ENCODE results near the gene UBE3B.

Gene UBE3B

DNA sequence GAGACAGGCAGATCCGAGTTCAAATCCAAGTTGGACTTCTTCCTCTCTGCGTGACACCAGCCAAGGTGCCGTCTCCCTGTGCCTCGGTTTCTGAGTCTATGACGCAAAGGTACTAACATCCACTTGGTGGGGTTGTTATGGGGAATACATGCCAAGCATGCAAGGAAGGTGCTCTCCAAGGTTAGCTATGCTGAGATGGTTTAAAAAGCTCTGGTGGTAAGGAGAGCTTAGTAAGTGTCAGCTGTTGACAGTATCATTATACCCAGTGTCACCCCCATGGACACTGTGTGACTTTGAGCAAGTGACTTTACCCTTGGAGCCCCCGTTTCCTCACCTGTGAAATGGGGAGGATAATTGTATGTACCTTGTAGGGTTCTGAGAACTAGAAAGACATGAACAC is 73.7 kb downstream of the UBE3B start:
- no peak for DNase-seq (ENCODE audit: low read depth in 3 of 3)

DNA sequence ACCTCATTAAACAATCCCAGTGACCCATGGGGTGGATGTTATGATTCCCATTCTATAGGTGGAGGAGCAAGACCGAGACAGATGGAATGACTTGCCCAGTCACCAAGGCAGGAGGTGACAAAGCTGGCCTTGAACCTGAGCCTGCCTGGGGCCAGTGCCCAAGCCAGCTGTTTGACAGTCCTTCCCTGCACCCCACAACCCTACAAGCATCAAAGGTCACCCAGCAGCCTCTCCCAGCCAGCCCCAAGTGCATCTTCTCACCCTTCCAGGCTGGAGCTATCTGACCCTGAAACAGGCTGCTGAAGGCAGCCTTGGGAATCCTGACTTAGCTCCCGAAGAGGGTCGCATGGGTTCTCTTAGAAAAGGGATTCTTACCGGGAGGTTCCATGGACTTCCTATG is 75.5 kb downstream of the UBE3B start:
- DNase-seq (ENCODE audit: low read depth in 3 of 3) = no peak

DNA sequence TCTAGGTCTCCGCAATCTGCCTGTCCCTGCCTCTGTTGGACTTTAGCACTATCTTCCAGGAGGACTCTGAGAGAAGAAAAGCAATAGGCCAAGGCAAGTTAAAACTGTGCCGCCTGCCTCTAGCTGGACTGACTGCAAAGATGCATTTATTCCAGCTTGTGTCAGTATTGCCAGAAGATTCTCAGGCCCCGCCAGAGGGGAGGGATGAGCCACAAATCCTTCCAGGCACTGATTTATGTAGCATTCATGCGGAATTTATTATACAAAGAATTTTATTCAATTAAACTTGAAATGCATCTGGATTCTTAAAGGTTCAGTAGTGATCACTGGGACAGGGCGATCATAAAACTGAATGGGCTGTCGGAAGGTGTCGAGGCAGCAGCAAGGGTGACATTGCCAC is 76.0 kb downstream of the UBE3B start:
- no peak for DNase-seq (ENCODE audit: low read depth in 3 of 3)

DNA sequence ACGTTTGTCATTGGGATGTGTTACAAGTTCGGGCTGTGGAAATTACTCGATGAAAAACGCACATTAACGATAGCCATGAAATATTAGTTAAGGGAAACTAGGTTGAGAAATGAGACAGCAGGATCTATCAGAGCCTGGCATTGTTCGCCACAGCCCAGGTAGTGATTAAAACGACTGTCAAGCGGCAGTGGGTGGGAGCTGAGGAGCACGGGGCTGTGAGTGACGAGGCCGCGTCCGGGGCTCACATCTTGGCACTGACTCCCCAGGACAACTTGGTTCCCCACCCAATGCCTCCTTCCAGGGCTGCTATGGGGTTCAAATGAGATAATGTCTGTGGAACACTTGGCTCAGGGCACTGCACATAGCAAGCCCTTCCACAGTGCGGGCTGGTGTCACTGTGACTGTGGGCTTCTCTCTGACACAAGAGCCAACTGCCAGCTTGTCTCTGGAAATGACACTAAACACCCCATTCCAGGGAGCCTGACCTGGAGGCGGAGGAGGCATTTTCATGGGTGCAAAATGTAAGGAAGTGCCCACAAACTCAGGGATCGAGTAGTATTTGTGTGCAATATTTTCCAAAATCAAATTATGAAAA is 76.6 kb downstream of the UBE3B start:
- no peak for DNase-seq (ENCODE audit: low read depth in 3 of 3)

DNA sequence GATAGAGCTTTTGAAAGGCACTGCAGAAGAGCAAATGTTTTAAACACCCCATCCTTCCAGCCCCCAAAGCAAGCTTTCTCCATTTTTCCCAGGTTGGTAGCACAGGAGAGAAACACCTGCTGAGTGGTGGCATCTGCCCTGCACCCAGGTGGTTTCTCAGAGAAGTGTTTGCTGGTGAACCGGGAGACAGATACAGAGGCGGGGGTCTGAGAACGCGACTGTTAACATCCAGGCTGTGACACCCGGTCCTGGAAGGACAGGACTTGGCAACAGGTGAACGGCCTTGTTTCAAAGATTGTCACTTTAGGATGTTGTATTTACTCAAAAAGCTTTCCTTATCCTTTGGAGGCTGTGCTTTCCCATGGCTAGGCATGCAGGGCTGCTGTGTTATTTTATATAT is 77.3 kb downstream of the UBE3B start:
- DNase-seq (ENCODE audit: low read depth in 3 of 3) = no peak

DNA sequence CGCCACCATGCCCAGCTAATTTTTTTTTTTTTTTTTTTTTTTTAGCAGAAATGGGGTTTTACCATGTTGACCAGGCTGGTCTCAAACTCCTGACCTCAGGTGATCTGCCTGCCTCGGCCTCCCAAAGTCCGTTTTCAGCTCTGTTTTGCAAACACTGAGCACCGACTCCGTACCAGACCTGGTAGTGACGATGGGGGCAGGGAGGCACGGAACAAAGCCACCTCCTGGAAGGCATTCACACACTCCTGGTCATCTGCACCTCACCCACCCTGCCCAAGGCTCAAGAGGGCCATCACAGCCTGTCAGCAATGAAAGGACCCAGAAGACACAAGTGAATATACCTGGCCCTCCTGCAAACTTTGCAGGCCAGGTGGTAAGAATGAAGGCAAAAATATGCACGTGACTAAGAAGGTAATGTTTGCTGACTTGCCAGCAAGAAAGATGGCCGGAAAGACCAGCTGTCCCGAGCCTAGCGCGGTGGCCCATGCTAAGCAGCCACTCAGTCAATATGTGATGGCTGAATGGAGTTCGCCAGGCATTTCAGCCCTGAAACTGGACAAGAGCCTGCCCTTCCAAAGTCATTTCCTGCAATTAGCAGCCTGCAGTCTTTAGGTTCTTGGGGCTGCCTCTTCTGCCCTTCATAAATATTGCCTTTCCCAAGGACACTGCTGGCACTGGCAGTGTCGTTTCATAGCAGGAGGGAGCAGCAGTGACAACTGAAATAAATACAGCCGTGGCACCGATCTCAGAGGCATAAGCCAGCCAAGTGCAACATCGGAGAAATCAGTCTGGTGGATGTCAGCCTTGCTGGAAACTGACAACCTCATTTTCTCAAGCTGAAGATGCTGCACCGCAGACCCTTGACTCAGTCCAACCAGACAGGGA is 78.2 kb downstream of the UBE3B start:
- no peak for DNase-seq (ENCODE audit: low read depth in 3 of 3)

DNA sequence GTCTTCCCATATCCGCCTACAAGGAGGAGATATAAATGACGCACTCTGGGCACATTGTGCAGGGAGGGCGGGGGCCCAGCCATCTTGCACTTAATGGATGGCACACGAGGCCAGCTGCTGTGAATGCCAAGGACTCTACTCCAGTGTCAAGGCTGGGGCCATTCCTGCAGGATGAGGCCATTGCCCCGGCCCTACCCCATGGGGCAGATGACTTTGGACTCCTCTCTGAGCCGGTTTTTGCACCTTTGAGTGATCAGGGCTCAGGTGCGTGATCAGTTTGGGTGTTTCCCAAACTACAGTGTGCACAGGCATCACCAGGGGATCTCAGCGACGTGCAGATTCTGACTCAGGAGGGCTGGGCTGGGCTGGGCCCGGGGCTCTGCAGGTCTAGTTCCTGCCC is 79.8 kb downstream of the UBE3B start:
- DNase-seq (ENCODE audit: low read depth in 3 of 3) = no peak

DNA sequence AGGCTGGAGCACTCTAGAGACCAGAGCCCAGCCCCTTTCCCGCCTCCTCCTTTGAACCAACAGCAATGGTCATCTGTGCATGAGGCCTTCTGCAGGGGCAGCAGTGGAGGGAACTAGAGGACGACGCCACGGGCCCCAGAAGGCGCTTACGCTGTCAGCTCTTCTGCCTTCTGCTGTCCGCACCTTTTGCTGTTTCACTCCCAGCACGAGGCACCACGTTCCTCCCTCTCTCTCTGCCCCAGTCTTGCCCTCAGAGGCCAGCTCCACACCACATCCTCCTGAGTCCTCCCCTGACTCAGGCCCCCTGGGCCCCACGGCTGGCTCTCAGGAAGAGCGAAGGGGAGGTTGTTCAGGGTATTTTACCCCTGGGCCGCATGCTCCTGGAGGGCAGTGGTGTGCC is 80.4 kb downstream of the UBE3B start:
- no peak for DNase-seq (ENCODE audit: low read depth in 3 of 3)

DNA sequence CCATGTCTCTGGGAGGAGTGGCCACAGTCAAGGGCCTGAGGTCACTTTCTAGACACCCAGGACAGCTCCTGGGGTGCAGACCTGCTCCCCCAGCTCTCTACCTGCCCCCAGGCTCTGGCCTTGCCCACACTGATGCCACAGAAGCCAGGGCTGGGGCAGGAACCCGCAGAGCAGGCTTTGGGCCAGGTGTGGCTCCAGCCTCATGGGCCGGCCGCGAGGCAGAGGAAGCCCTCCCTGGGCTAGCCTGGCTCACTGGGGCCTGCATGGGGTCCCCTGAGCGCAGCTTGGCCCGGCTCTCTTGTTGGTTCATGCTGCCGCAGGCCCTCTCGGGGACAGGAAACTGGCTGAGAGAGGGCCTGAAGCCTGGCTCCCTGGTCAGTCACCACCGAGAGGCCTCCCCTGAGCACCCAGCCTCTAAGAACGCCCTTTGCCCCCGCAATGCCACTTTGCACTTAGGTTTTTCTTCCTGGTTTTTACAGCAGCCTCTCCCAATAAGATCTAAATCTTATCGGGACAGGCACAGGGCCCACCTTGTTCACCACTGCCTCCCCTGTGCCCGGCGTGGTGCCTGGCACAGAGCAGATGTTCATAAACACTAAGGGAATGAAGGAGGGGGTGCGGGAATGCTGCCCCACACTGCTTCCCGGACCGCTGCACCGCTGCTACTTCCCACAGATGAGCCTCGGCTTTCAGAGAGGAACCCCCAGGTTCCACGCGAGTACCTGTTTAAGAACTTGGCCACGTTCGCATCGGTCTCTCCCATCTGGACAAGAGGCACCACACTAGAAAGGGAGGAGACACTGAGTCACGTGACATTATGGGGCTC is 81.2 kb downstream of the UBE3B start:
- DNase-seq (ENCODE audit: low read depth in 3 of 3) = no peak

DNA sequence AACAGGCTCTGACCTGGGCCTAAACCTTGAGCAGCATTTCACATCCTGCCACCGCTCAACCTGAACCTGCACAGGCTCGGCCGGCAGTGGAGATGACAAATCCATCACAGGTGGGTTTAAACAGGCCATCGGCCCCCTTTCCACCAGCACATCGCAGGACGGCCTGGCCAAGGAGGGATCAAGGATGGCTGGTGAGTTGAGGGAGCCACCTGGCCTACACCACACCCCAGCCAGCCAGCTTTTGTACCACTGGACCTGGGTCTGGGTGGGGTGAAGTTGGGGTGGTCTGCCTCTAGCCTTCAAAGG is 81.7 kb downstream of the UBE3B start:
- DNase-seq (ENCODE audit: low read depth in 3 of 3) = no peak

DNA sequence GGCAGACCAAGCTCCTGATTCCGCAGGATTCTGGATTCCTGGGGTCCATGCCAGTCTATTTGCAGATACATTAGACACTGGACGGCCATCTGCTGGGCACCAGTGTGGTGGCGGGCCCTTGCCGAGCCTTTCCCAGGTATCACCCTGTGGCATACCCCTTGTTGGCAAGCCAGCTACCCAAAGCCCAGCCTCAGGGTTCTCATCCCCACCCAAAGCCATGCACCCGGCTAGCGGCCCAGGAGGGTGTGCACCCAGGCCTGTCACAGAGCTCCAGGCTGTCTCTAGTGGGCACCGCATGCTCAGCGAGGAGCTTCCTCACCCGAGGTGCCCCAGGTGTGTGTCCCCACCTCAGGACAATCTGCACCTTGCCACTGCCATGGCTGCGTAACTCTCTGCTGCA is 82.2 kb downstream of the UBE3B start:
- no peak for DNase-seq (ENCODE audit: low read depth in 3 of 3)

DNA sequence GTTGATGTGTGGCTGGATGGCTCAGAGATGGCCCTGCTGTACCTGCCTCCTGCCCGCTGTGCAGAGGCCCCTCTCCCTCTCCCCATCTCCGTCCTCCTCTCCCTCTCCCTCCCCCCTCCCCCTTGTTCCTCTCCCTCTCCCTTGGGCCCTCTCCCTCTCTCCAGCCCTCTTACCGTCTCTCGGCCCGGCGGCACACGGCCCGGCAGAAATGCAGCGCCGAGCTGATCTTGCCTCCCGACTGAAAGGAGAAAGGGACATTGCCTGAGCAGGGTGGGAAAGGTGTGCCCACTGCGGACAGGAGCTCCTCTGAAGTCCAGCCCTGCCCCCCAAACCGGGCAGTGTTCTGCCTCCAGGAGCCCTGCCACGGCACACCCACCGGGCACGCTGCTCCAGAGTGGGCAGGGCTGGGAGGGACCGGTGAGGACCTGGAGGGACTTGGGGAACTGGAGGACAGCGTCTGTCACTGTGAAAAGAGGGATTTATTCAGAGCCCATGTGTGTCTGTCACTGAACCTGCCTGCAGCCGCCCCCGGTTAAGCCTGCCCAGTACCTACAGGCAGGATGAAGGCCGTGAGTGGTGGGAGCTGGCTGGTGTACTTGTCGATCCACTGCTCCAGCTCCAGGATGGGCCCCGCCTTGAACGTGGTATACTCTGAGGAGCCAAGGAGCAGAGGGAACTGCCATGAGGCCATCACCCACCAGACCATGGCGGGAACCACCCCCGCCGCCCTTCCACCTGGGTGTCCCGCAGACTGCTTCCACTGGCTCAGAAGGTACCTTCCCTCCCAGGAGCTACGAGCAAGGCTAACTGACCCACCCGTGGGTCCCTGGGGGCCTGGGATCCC is 83.7 kb downstream of the UBE3B start:
- no peak for DNase-seq (ENCODE audit: low read depth in 3 of 3)

DNA sequence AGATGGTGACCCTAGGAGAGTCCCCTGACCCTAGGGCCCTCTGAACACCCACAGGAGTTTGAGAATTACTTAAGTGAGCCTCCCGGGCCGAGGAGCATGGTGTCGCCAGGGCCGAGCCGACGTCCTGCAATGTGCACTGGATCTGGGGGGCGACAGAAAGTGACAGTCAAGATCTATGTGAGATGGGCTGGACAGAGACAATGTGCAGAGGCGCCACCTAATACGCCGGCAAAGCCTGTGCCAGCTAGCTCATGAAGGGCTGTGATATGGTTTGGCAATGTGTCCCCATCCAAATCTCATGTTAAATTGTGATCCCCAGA is 84.2 kb downstream of the UBE3B start:
- no peak for DNase-seq (ENCODE audit: low read depth in 3 of 3)

DNA sequence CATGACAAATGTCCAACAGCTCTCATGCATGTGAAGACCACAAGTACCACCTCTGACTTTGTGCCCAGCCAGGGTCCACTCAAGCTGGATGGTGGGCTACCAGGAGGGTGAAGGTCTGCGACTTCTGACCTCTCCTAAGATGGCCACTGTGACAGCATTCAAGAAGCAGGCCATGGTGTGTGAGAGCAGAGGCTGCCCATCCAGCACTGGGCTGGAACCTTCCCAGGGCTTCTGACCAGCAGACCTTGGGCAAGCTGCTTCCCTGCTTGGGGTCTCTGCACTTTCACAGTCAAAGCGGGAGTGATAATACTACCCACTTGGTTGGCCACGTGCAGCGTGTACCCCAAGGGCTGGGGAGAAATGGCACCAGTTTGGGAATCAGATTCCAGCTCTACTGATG is 85.4 kb downstream of the UBE3B start:
- no peak for DNase-seq (ENCODE audit: low read depth in 3 of 3)

DNA sequence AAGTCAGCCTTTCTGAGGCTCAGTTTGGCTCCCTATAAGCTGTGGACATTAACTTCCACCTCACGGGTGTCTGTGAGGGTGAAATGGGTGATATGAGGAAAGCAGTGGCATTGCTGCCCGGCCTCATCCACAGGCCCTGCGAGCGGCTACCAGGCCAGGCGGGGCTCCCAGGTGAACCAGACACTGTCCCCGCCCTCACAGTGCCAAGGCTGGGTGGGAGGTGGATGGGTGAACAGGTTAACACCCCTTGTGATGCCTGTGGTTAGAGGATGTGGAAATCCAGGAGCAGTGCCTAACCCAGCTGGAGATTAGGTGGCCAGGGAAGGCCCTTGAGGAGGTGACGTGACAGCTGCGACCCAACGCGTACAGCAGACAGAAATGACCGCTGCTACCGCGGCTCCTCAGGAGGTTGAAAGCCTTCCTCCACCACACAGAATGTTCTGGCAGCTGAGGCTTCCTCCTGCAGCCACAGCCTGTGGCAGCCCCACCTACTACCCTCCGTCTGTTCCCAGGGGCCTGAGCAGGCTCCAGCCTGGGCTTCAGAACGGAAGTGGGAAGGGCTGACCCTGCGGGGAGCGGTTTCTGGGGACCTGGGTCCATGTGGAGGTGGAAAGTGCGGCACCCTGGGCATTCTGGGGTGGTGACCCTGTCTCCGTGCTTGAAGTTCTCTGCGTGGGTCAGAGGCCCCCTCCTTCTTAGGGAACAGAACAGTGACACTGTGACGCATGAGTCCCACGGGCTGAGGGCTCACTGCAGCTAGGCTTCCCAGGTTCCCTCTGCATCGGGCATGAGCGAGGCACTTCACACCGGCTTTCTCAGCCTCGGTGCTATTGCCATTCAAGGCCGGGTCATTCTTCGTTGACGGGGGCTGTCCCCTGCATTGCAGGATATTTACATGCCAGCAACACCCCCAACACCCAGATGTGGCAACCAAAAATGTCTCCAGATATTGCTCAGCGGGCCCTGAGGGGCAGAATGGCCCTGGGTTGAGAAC is 86.2 kb downstream of the UBE3B start:
- DNase-seq (ENCODE audit: low read depth in 3 of 3) = no peak

DNA sequence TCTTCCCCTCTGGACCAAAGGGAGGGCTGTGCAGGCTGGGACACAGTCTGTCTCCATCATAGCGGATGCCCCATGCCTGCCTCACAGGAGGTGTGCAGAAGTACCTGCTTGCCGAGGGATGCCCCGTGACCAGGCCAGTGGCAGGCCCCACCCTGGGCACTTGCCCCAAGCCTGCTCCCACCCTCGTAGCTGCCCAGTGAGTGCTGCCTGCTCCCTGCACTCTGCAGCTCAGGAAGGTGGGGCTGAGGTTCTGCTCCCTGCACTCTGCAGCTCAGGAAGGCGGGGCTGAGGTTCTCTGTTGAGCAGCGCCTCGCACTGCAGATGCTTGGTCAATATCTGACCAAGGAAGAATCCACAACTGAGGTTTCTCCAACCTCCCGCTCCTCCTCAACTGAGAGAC is 89.0 kb downstream of the UBE3B start:
- DNase-seq (ENCODE audit: low read depth in 3 of 3) = no peak

DNA sequence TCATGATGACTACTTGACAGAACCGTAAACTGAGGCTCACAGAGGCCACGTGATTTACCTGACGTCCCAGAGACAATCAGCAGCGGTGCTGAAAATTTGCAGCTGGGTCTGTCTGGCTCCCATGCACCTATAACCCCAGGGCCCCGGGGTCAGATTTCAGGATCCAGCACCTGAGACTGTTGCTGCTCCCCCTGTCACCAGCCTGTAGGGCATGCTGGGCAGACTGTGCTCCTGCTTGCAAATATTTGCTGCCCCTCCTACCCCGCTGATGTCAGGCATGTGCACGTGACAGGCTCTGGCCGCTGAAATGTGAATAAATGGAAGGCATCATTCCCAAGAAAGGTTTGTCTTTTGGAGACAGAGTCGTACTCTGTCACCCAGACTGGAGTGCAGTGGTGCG is 89.9 kb downstream of the UBE3B start:
- no peak for DNase-seq (ENCODE audit: low read depth in 3 of 3)

DNA sequence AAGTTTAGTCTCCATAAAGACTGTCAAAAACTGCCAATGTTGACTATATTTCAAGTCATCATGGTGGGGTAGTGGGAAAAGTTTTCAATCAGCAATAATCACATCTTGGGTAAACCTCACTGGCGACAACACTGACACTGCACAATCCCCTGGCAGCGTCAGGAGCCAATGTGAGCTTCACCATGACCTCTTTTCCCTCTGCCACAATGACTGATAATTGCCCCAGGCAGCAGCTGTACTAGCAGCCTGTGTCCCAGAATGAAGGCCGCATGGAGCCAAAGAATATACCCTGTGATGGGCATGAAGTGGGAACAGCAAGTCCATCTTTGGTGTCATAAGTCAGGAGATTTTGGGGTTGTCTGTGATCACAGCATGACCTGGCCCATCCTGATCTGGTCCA is 90.5 kb downstream of the UBE3B start:
- no peak for DNase-seq (ENCODE audit: low read depth in 3 of 3)

DNA sequence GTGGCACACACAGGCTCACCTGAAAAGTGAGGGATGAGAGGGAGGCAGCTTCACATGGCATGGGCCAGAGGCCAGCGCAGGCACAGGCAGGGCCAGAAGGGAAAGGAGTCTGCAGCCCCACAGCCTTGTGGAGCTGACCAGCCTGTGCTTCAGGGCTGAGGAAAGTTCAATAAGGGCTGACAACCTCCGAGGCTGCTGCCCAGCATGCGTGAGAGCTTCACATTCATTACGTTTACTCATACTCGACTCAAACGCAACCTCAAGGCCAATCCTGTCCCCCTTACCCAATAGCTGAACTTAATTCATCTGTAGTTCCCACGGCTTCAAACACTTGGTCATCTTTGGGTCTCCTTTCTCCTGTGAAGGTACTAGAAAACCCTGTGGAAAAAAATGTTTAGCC is 91.1 kb downstream of the UBE3B start:
- no peak for DNase-seq (ENCODE audit: low read depth in 3 of 3)

DNA sequence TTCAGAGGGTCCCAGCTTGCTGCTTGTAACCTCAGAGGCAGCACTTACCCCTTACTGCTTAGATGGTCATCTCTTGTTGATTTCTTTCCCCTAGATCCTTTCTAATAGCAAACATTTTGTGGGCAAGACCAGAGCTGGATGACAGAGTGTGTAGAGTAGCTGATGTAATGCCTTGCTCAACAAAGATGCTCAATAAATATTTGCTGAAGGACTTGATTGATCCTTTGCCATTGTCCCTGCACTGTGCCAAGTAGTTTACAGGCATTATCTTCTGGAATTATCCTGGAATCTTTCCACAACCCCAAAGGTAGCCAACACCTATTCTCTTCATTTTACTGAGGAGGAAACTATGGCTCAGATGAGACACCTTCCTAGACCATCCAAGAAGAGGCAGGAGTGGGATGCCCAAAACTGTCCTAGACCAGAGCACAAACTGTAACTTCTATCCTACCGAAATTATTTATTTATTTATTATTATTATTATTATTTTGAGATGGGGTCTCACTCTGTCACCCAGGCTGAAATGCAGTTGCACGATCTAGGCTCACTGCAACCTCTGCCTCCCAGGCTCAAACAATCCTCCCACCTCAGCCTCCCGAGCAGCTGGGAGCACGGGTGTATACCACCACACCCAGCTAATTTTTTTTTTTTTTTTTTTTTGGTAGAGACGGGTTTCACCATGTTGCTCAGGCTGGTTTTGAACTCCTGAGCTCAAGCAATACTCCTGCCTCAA is 94.5 kb downstream of the UBE3B start:
- no peak for DNase-seq (ENCODE audit: low read depth in 3 of 3)

All from stimulated activated CD4-positive, alpha-beta T cell treated with anti-CD3 and anti-CD28 coated beads, TNF-alpha, amount 100 ng/mL, for 24 hours (primary cell).